Skeletal muscle satellite cell (primary cell): ENCODE data around the gene LST1.
"Not testable (repeated sequence)": the region's sequence is repeated elsewhere in the genome, so short reads cannot be mapped to it uniquely, and the experiment has no call there.

Source experiments
- H3K27me3 ChIP-seq: 2 replicates; pipeline ENCODE4 v1.7.0; 2013; ENCODE audit warnings: low read length; ENCODE audit not compliant: control insufficient read depth, insufficient read depth
- H3K36me3 ChIP-seq: 2 replicates; pipeline ENCODE4 v1.7.0; 2013; ENCODE audit warnings: mild to moderate bottlenecking, control low read depth, low read length; ENCODE audit not compliant: insufficient read depth
- H3K4me1 ChIP-seq: 2 replicates; pipeline ENCODE4 v1.7.0; 2013; ENCODE audit warnings: low read length; ENCODE audit not compliant: control insufficient read depth, insufficient read depth
- H3K4me2 ChIP-seq: 2 replicates; pipeline ENCODE4 v1.7.0; 2013; ENCODE audit warnings: mild to moderate bottlenecking, low read length
- H3K4me3 ChIP-seq: 2 replicates; pipeline ENCODE4 v1.7.0; 2013; ENCODE audit warnings: low read length
- H3K9ac ChIP-seq: 2 replicates; pipeline ENCODE4 v1.7.0; 2013; ENCODE audit warnings: mild to moderate bottlenecking, low read depth, low read length, moderate library complexity
- H3K9me3 ChIP-seq: replicated peaks from 2 replicates; pipeline ENCODE4 v1.7.0; 2013; ENCODE audit warnings: mild to moderate bottlenecking, control low read depth, low read length

LST1 gene

GRCh38 chr6:31587791-31588777 is 2.0 kb downstream of the LST1 start:
- Histone ChIP-seq H3K4me3 (no peak overlapping the region), H3K4me2 (no peak overlapping the region), H3K4me1 (peaks cover 4% of the 10 kb centered on the region), H3K9ac (no peak overlapping the region), H3K27me3 (no peaks in the 10 kb centered on the region), H3K9me3 (no peaks in the 10 kb centered on the region), H3K36me3 (no peaks in the 10 kb centered on the region)

- Histone ChIP-seq H3K27me3 (no peaks in the 10 kb centered on the region), H3K4me2 (no peak overlapping the region), H3K9ac (no peak overlapping the region), H3K9me3 (no peaks in the 10 kb centered on the region), H3K4me3 (no peak overlapping the region), H3K36me3 (no peaks in the 10 kb centered on the region), H3K4me1 (peaks cover 4% of the 10 kb centered on the region)
These were observed 3.0 kb downstream of the LST1 start for GRCh38 chr6:31588871-31589650.

- not testable (repeated sequence) for H3K4me2 ChIP-seq, H3K4me1 ChIP-seq, H3K9ac ChIP-seq, H3K4me3 ChIP-seq, H3K36me3 ChIP-seq, H3K9me3 ChIP-seq, H3K27me3 ChIP-seq
These were observed 4.6 kb downstream of the LST1 start for GRCh38 chr6:31590691-31591090.

GRCh38 chr6:31592396-31592771 is 6.3 kb downstream of the LST1 start:
- Histone ChIP-seq H3K4me2 (no peak overlapping the region), H3K4me1 (peaks cover 4% of the 10 kb centered on the region), H3K9ac (no peak overlapping the region)

GRCh38 chr6:31597006-31597405 is 10.9 kb downstream of the LST1 start:
- H3K36me3 ChIP-seq: no peaks in the 10 kb centered on the region
- no peaks in the 10 kb centered on the region for H3K9me3 ChIP-seq
- H3K9ac ChIP-seq: no peak overlapping the region
- H3K27me3 ChIP-seq: no peaks in the 10 kb centered on the region
- H3K4me1 ChIP-seq: no peaks in the 10 kb centered on the region
- no peak overlapping the region for H3K4me2 ChIP-seq
- no peak overlapping the region for H3K4me3 ChIP-seq

More at GRCh38 chr6:31592396-31592771, 6.3 kb downstream of the LST1 start:
- H3K36me3 ChIP-seq: no peaks in the 10 kb centered on the region
- H3K9me3 ChIP-seq: no peaks in the 10 kb centered on the region
- no peaks in the 10 kb centered on the region for H3K27me3 ChIP-seq
- no peak overlapping the region for H3K4me3 ChIP-seq

- H3K9ac ChIP-seq: no peak overlapping the region
- H3K4me2 ChIP-seq: no peak overlapping the region
- H3K36me3 ChIP-seq: no peaks in the 10 kb centered on the region
- H3K27me3 ChIP-seq: no peaks in the 10 kb centered on the region
- H3K4me3 ChIP-seq: no peak overlapping the region
- no peaks in the 10 kb centered on the region for H3K4me1 ChIP-seq
- H3K9me3 ChIP-seq: no peaks in the 10 kb centered on the region
These were observed 21.2 kb downstream of the LST1 start for GRCh38 chr6:31607317-31607716.

- Histone ChIP-seq H3K4me3 (no peak overlapping the region), H3K9me3 (no peaks in the 10 kb centered on the region), H3K9ac (no peak overlapping the region), H3K27me3 (peaks cover 4% of the 10 kb centered on the region), H3K4me2 (no peak overlapping the region), H3K36me3 (no peaks in the 10 kb centered on the region), H3K4me1 (no peaks in the 10 kb centered on the region)
These were observed 23.7 kb downstream of the LST1 start for GRCh38 chr6:31609519-31610406.

- Histone ChIP-seq H3K9ac (no peak overlapping the region), H3K4me3 (no peak overlapping the region), H3K4me1 (no peaks in the 10 kb centered on the region), H3K4me2 (no peak overlapping the region), H3K27me3 (peaks cover 8% of the 10 kb centered on the region), H3K9me3 (no peaks in the 10 kb centered on the region), H3K36me3 (no peaks in the 10 kb centered on the region)
These were observed 24.9 kb downstream of the LST1 start for GRCh38 chr6:31610968-31611367.

GRCh38 chr6:31614075-31614619 is 28.1 kb downstream of the LST1 start:
- H3K36me3 ChIP-seq: no peaks in the 10 kb centered on the region
- no peak overlapping the region for H3K9ac ChIP-seq
- H3K27me3 ChIP-seq: peaks cover 8% of the 10 kb centered on the region
- no peak overlapping the region for H3K4me2 ChIP-seq
- H3K4me3 ChIP-seq: no peak overlapping the region
- H3K9me3 ChIP-seq: no peaks in the 10 kb centered on the region
- no peaks in the 10 kb centered on the region for H3K4me1 ChIP-seq

GRCh38 chr6:31614684-31615578 is 28.9 kb downstream of the LST1 start, which contains the start of gene AIF1:
AIF1 (plus strand) TSS chr6:31615234; CDS start chr6:31615330, 96 bp downstream.
- Histone ChIP-seq H3K4me1 (no peaks in the 10 kb centered on the region), H3K4me2 (no peak within 1 kb of the TSS), H3K4me3 (no peak within 1 kb of the TSS), H3K27me3 (peaks cover 8% of the 10 kb centered on the region), H3K9ac (no peak within 1 kb of the TSS), H3K36me3 (no peaks in the 10 kb centered on the region), H3K9me3 (no peaks in the 10 kb centered on the region)
